Ishikawa (cell line): ENCODE data around the gene PHKG2.

ENCODE experiments used
- EP300 ChIP-seq: IDR thresholded peaks from 2 replicates; pipeline ENCODE4 v1.6.1; 2012; ENCODE audit warnings: borderline replicate concordance
- FOXM1 ChIP-seq: IDR thresholded peaks from 2 replicates; pipeline ENCODE4 v1.6.1; 2012; ENCODE audit warnings: low read depth, borderline replicate concordance
- RAD21 ChIP-seq: IDR thresholded peaks from 2 replicates; pipeline ENCODE4 v1.6.1; 2012; ENCODE audit warnings: low read depth
- TEAD4 ChIP-seq: IDR thresholded peaks from 2 replicates; pipeline ENCODE4 v1.6.1; 2012

- TF ChIP-seq FOXM1 (no peak), EP300 (no peak), TEAD4 (no peak), RAD21 (no peak)
These were observed 47.3 kb upstream of the PHKG2 start for GRCh38 chr16:30700971-30701370.
